Activated naive CD4-positive, alpha-beta T cell treated with anti-CD3 and anti-CD28 coated beads, Interleukin-2, amount 10 ng/mL, durations not matched to agents 7 days and 5 days (primary cell): Measurements from ENCODE around the gene HOXA3.

Experiments used
- CTCF ChIA-PET: fragments of 350-600 bp; sonication (Branson Sonifier 250); formaldehyde crosslinking; loops from one replicate; lab custom pipeline; 2021; ENCODE audit warnings: antibody characterized with exemption; lab: Charles Lee
- DNase-seq: peaks from one replicate; pipeline ENCODE4 v3.0.0-alpha.2; 2020
- H3K27ac Mint-ChIP-seq: one replicate; pipeline ENCODE4 v1.8.0; 2021; ENCODE audit warnings: mild to moderate bottlenecking, moderate library complexity, mixed read lengths
- H3K27me3 Mint-ChIP-seq: one replicate; pipeline ENCODE4 v1.8.0; 2021; ENCODE audit warnings: mild to moderate bottlenecking, mixed read lengths
- H3K36me3 Mint-ChIP-seq: one replicate; pipeline ENCODE4 v1.8.0; 2021; ENCODE audit warnings: mixed read lengths
- H3K4me1 Mint-ChIP-seq: one replicate; pipeline ENCODE4 v1.8.0; 2021; ENCODE audit warnings: mixed read lengths
- H3K4me3 Mint-ChIP-seq: one replicate; pipeline ENCODE4 v1.8.0; 2021; ENCODE audit warnings: mild to moderate bottlenecking, moderate library complexity, mixed read lengths
- H3K9me3 Mint-ChIP-seq: one replicate; pipeline ENCODE4 v1.8.0; 2021; ENCODE audit warnings: mixed read lengths

The HOXA3 gene

DNA sequence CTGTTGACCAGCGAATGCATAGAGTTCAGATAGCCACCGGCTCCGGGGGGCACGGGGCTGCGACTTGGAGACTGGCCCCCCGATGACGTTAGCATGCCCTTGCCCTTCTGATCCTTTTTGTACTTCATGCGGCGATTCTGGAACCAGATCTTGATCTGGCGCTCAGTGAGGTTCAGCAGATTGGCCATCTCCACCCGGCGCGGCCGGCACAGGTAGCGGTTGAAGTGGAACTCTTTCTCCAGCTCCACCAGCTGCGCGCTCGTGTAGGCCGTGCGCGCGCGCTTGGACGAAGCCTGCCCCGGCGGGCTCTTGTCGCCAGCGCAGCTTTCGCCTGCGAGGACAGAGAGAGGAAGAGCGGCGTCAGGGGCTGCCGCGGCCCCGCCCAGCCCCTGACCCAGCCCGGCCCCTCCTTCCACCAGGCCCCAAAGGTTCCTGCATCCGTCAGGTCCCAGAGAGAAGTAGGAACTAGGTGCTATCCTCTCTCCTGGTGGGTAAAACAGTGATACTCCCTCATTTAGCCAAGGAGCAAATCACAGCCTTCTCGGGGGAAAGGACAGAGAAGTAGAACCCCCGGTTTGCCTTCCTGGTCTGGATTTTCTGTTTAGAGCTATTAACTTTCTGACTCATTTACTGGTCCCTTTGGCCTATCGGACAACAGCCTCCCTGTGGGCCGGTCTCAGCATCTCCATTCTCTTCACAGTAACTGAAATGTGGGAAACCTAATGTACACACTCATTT lies 43.8 kb downstream of the HOXA3 start:
- no peak overlapping the region for H3K27ac Mint-ChIP-seq
- CTCF ChIA-PET, result no interaction called here
- no peaks in the 10 kb centered on the region for H3K4me1 Mint-ChIP-seq
- peaks cover 37% of the 10 kb centered on the region for H3K27me3 Mint-ChIP-seq
- H3K9me3 Mint-ChIP-seq, result no peaks in the 10 kb centered on the region
- no peak for DNase-seq
- H3K36me3 Mint-ChIP-seq, result no peaks in the 10 kb centered on the region
- H3K4me3 Mint-ChIP-seq, result no peak overlapping the region

DNA sequence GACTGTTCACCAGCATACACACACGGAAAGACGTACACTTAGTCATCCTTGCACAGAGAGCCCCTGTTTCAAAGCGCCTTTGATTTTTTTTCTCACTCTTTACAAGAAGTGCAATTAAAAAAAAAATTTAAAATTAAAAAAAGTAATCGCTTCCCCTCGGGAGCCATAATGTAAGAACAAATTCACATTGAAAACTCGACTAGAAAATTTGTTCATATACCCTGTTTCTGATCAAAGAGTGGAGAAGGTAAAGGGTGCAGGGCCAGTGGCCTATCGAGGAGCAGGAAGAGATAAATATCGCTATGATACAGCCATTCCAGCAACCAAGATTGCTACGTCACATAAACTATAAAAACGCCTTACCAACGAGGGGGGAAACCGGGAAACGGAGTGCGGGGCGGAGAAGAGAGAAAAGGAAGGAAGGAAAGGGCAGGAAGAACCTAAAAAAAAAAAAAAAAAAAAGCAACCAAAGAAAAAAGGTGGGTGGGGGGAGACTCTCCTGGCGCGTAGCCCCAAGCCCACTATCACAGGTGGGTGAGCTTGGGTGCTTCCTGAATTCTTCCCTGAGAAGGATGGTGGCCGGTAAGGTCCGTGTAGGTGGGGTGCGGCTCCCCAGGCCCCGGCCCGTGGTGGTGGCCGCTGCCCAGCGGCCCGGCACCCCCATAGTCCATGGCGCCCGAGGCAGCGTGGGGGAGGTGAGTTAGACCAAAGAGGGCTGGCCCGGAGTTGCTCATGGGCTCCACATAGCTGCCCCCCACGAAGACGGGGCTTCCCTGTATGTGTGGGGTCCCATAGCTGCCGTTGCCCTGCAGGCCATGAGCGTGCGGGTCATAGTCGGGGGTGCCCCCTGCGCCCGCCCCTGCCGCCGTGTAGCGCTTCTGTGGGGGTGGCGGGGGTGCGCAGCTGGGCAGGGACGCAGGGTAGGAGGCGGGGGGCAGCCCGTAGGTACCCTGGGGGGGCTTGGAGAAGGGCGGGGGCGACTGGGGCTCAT lies 44.7 kb downstream of the HOXA3 start:
- Mint-ChIP-seq H3K27me3 (peaks cover 46% of the 10 kb centered on the region), H3K4me3 (no peak overlapping the region), H3K9me3 (no peaks in the 10 kb centered on the region), H3K4me1 (peaks cover 3% of the 10 kb centered on the region), H3K36me3 (no peaks in the 10 kb centered on the region), H3K27ac (no peak overlapping the region)
- DNase-seq, result no peak
- CTCF ChIA-PET, result no interaction called here

DNA sequence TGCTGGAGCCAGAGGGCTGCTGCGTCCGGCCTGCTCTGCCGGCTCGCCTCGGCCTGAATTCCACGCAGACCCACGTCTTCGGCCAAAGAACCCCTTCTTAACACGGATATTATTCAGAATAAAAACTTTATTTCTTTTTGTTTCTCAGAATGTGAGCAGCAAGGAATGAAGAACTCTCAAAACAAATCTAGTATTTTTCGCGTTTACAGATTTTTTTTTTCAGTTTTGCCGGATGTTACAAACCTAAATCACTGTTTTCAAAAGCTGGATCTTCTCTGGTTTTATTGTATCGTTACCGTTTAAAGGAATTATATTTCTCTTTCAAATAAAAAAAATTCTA lies 45.5 kb downstream of the HOXA3 start:
- H3K27me3 Mint-ChIP-seq, result peaks cover 54% of the 10 kb centered on the region
- H3K36me3 Mint-ChIP-seq, result no peaks in the 10 kb centered on the region
- CTCF ChIA-PET, result no interaction called here
- no peaks in the 10 kb centered on the region for H3K9me3 Mint-ChIP-seq
- no peak for DNase-seq
- H3K4me1 Mint-ChIP-seq, result peaks cover 9% of the 10 kb centered on the region
- no peak overlapping the region for H3K4me3 Mint-ChIP-seq
- H3K27ac Mint-ChIP-seq, result no peak overlapping the region

GRCh38 chr7:27106181-27106900 lies 46.0 kb downstream of the HOXA3 start:
- H3K27ac Mint-ChIP-seq, result no peak overlapping the region
- CTCF ChIA-PET, result interaction anchor here (0.6 kb wide), 1 partner anchor 178 kb away, joined by 3 read pairs; no protein-coding TSS in a partner anchor
- H3K27me3 Mint-ChIP-seq, result peaks cover 59% of the 10 kb centered on the region
- H3K36me3 Mint-ChIP-seq, result no peaks in the 10 kb centered on the region
- no peak overlapping the region for H3K4me3 Mint-ChIP-seq
- no peak for DNase-seq
- H3K4me1 Mint-ChIP-seq, result peaks cover 9% of the 10 kb centered on the region
- no peaks in the 10 kb centered on the region for H3K9me3 Mint-ChIP-seq

DNA sequence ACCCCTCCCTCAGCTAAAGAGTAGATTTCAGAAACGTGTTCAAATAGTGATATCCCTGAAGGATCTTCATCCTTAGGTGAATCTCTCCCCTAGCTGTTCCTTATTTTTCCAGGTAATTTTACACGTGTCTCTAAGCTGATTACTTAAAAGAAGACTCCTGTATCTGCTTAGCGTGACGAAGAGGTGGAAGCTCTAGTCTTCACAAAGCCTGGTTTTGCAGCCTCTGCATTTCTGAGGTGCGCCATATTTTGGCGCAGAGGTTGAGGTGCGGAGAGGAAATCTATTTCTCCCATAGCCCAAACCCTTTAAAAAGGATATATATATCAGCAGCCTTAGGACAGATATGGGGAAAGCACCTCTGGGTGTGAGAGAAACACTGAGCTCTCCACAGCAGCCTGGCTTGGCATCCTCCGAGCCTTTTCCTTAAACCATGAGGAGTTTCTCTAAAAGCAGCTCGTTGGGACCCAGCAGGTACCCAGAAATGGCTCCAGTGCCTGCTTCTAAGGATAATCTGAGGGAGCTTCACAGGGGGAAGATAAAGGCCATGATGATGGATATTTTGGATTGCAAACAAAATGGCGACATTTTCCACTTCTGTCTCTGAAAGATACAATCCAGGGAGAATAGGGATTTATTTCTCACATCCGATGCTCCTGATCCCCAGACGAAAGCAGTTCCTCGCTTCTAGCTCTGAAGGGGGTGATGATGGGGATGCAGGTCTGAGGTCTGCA lies 46.9 kb downstream of the HOXA3 start:
- H3K27ac Mint-ChIP-seq, result no peak overlapping the region
- CTCF ChIA-PET, result interaction anchor here (0.6 kb wide), 1 partner anchor 179 kb away, joined by 3 read pairs; no protein-coding TSS in a partner anchor
- H3K27me3 Mint-ChIP-seq, result peaks cover 62% of the 10 kb centered on the region

DNA sequence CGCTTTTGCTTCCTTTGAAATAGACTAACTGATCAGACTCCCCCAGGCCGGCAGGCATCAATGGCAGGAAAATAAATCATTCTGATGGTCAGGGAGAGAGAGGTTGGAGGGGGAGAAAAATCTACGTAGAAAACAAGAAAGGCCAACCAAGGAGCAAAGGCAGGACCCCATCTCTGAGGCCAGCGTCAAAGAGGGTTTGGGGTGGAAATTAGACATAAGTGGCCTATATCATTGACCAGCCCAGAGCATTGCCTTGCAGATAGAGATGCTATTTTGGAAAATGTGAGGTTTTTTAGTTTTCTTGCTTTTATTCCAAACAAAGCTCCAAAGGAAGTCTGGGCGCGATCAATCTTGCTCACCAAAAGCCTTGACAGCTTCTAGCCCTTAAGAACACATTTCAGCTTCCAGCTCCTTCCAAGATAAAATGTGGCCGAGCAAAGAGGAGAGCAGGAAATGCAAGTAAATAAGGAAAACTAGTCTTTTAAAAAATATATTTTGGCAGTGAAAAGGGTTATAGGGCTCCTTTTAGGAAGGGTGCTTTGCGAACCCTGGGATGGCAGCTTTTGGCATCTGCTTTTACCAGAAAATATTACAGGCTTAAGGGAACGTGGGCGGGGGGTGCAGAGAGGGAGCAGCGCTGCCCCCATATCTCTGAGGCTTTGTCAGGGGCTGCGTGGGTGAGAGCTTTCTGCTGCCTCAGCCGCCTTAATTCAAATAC lies 47.9 kb downstream of the HOXA3 start:
- no peak for DNase-seq
- CTCF ChIA-PET, result no interaction called here
- no peak overlapping the region for H3K4me3 Mint-ChIP-seq
- H3K36me3 Mint-ChIP-seq, result peaks cover 5% of the 10 kb centered on the region
- H3K27me3 Mint-ChIP-seq, result peaks cover 67% of the 10 kb centered on the region
- H3K4me1 Mint-ChIP-seq, result peaks cover 9% of the 10 kb centered on the region
- H3K27ac Mint-ChIP-seq, result no peak overlapping the region
- H3K9me3 Mint-ChIP-seq, result no peaks in the 10 kb centered on the region

More for the DNA sequence above, 46.9 kb downstream of the HOXA3 start:
- Mint-ChIP-seq H3K4me1 (peaks cover 9% of the 10 kb centered on the region), H3K36me3 (peaks cover 2% of the 10 kb centered on the region), H3K4me3 (no peak overlapping the region), H3K9me3 (no peaks in the 10 kb centered on the region)
- DNase-seq, result no peak

GRCh38 chr7:27103489-27104226 lies 48.7 kb downstream of the HOXA3 start:
- Mint-ChIP-seq H3K4me1 (peaks cover 9% of the 10 kb centered on the region), H3K27me3 (peaks cover 75% of the 10 kb centered on the region), H3K9me3 (no peaks in the 10 kb centered on the region), H3K27ac (no peak overlapping the region), H3K36me3 (peaks cover 6% of the 10 kb centered on the region), H3K4me3 (no peak overlapping the region)
- no peak for DNase-seq
- CTCF ChIA-PET, result no interaction called here

DNA sequence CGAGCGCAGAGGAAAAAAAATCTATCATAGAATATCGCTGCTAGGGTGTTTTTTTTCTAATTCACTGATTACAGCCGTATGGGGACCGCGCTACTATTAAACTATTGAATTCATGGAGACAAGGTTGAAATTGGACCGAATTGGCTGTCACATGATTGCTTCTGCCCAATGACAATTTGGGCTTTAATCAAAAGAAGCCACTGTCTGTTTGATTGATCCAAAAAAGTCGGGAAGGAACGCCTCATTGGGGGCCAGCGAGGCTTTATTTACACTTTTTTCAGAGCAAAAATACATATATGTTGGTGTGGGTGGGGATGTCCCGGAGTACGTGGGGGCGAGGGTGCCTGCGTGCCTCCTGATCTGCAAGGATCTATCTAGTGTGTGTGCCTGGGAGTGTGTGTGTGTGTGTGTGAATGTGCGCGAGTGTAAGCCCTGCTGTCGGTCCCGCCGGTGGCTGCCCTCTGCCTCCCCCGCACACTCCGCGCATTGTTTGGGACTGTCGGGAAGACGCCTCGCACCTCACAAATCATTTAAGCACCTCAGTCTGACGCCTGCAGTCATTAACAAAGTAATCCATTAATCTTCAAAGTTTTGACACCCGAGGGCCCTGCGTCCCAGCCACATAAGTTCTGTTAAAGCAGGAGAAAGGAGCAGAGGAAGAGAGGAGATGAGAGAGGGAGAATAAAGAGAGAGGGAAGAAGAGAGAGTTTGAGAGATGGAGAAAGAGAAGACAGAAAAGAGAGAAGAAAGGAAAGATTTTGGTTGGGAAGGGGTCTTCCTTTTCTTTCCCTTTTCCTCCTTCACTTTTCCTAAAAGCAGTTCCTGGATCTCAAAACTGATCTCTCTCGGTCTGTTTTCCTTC lies 49.6 kb downstream of the HOXA3 start, which contains the start of gene HOXA2:
Gene HOXA2 (minus strand): TSS at position 103 of the 862 bp plus-strand sequence. CDS start 183 bp downstream, outside the sequence.
- peaks cover 9% of the 10 kb centered on the region for H3K4me1 Mint-ChIP-seq

GRCh38 chr7:27101957-27102580 lies 50.3 kb downstream of the HOXA3 start:
- CTCF ChIA-PET, result no interaction called here
- peaks cover 6% of the 10 kb centered on the region for H3K36me3 Mint-ChIP-seq
- DNase-seq, result no peak
- peaks cover 91% of the 10 kb centered on the region for H3K27me3 Mint-ChIP-seq
- H3K27ac Mint-ChIP-seq, result no peak overlapping the region
- H3K4me1 Mint-ChIP-seq, result peaks cover 15% of the 10 kb centered on the region
- H3K4me3 Mint-ChIP-seq, result no peak overlapping the region
- H3K9me3 Mint-ChIP-seq, result no peaks in the 10 kb centered on the region

More for the DNA sequence above, 49.6 kb downstream of the HOXA3 start, which contains the start of gene HOXA2:
- DNase-seq, result no peak
- CTCF ChIA-PET, result no interaction called here
- Mint-ChIP-seq H3K27ac (no peak within 1 kb of the TSS), H3K36me3 (peaks cover 6% of the 10 kb centered on the region), H3K9me3 (no peaks in the 10 kb centered on the region), H3K27me3 (peaks cover 84% of the 10 kb centered on the region), H3K4me3 (no peak within 1 kb of the TSS)

DNA sequence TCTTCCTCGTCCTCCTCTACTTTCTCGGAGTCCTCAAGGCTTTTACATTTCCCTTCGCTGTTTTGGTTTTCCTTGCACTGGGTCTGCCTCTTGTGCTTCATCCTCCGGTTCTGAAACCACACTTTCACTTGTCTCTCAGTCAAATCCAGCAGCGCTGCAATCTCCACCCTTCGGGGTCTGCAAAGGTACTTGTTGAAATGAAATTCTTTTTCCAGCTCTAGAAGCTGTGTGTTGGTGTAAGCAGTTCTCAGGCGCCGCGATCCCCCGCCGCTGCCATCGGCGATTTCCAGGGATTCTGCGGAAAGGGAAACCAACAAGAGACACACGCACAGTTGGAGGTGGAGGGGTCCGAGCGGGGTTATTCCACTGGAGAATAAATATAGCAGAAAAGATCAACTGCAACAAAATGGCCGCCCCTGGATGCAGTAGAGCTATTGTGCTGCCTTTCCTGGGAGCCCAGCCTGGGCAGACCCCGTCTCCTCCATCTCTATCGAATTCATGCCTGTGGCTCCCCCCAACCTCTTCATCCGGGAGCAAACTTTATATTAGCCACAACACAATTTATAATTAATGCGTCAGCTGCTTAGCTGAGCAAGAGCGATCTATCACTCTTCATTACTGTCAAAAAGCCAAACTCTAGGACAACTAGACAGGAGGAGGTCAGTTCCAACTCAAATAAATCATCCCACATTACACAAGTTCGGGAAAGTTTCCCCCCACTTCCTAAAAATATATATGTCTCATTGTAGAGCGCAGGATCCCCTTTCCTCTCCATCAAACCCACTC lies 51.0 kb downstream of the HOXA3 start:
- no peaks in the 10 kb centered on the region for H3K9me3 Mint-ChIP-seq
- peaks cover 6% of the 10 kb centered on the region for H3K36me3 Mint-ChIP-seq
- H3K4me1 Mint-ChIP-seq, result peaks cover 16% of the 10 kb centered on the region
- H3K27ac Mint-ChIP-seq, result no peak overlapping the region
- peaks cover 97% of the 10 kb centered on the region for H3K27me3 Mint-ChIP-seq
- DNase-seq, result no peak
- H3K4me3 Mint-ChIP-seq, result no peak overlapping the region
- CTCF ChIA-PET, result no interaction called here

DNA sequence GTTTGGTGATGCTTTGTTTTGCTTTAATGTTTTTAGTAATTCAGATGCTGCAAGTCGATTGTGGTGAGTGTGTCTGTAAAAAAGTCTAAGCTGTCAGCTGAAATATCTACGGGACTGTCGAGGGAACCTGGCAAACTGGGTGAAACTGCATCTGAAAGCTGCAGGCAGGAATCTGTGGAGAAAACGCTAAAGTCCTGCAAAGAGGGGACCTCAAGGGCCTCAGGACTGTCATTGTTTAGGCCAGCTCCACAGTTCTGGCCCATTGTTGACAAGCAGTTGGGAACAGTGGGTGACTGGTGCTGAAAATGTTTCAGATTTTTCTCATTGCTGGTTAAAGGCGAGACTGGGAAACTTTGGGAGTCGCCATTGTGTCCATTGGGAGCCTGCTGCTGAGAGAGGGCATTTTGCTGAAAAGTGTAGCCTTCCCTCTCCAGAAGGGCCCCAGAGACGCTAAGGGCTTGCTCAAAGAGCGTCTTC lies 51.7 kb downstream of the HOXA3 start:
- CTCF ChIA-PET, result no interaction called here
- peaks cover 6% of the 10 kb centered on the region for H3K36me3 Mint-ChIP-seq
- no peak for DNase-seq
- peaks cover 100% of the 10 kb centered on the region for H3K27me3 Mint-ChIP-seq
- H3K4me3 Mint-ChIP-seq, result no peak overlapping the region
- no peaks in the 10 kb centered on the region for H3K9me3 Mint-ChIP-seq
- H3K4me1 Mint-ChIP-seq, result peaks cover 17% of the 10 kb centered on the region
- no peak overlapping the region for H3K27ac Mint-ChIP-seq
